HS-5 (cell line): Measurements from ENCODE around the gene ADCY1.

Experiments used
- DNase-seq: peaks from one replicate; pipeline ENCODE4 v3.0.0-alpha.2; 2012; ENCODE audit warnings: low read depth

The ADCY1 gene

GRCh38 chr7:45652630-45653029 is 78.5 kb downstream of the ADCY1 start:
- DNase-seq: no peak

- no peak for DNase-seq
These were observed 79.2 kb downstream of the ADCY1 start for GRCh38 chr7:45653209-45653907.

GRCh38 chr7:45654341-45654740 is 80.2 kb downstream of the ADCY1 start:
- no peak for DNase-seq

GRCh38 chr7:45655539-45655938 is 81.4 kb downstream of the ADCY1 start:
- DNase-seq: no peak

- no peak for DNase-seq
These were observed 82.3 kb downstream of the ADCY1 start for GRCh38 chr7:45656431-45656830.

- DNase-seq: no peak
These were observed 83.1 kb downstream of the ADCY1 start for GRCh38 chr7:45657136-45657889.

- DNase-seq: no peak
These were observed 83.9 kb downstream of the ADCY1 start for GRCh38 chr7:45657890-45658715.

GRCh38 chr7:45658716-45659495 is 84.7 kb downstream of the ADCY1 start:
- no peak for DNase-seq

GRCh38 chr7:45659496-45660139 is 85.5 kb downstream of the ADCY1 start:
- DNase-seq: no peak

- no peak for DNase-seq
These were observed 86.2 kb downstream of the ADCY1 start for GRCh38 chr7:45660201-45660900.

- DNase-seq: no peak
These were observed 86.7 kb downstream of the ADCY1 start for GRCh38 chr7:45660901-45661211.

GRCh38 chr7:45661302-45661995 is 87.3 kb downstream of the ADCY1 start:
- no peak for DNase-seq

GRCh38 chr7:45662018-45662417 is 87.8 kb downstream of the ADCY1 start:
- no peak for DNase-seq

GRCh38 chr7:45662540-45663166 is 88.5 kb downstream of the ADCY1 start:
- DNase-seq: no peak

GRCh38 chr7:45663167-45663921 is 89.2 kb downstream of the ADCY1 start:
- no peak for DNase-seq

- DNase-seq: no peak
These were observed 89.9 kb downstream of the ADCY1 start for GRCh38 chr7:45663965-45664633.

- no peak for DNase-seq
These were observed 91.0 kb downstream of the ADCY1 start for GRCh38 chr7:45665172-45665571.

GRCh38 chr7:45670227-45670626 is 96.1 kb downstream of the ADCY1 start:
- DNase-seq: no peak

- no peak for DNase-seq
These were observed 96.5 kb downstream of the ADCY1 start for GRCh38 chr7:45670717-45671116.
